HG02642 (cell line): ENCODE results near the gene SNX21.
A peak's percentile ranks its signal among the peaks of the same experiment; 100 is the strongest.
"Not testable (repeated sequence)": the region's sequence is repeated elsewhere in the genome, so short reads cannot be mapped to it uniquely, and the experiment has no call there.

ENCODE experiments used
- ATAC-seq: cut with Tn5 transposase; IDR thresholded peaks from one replicate; pipeline ENCODE4 v1.9.1; 2021; ENCODE audit warnings: mild to moderate bottlenecking; ENCODE audit not compliant: unreplicated experiment, poor library complexity

Gene SNX21

DNA sequence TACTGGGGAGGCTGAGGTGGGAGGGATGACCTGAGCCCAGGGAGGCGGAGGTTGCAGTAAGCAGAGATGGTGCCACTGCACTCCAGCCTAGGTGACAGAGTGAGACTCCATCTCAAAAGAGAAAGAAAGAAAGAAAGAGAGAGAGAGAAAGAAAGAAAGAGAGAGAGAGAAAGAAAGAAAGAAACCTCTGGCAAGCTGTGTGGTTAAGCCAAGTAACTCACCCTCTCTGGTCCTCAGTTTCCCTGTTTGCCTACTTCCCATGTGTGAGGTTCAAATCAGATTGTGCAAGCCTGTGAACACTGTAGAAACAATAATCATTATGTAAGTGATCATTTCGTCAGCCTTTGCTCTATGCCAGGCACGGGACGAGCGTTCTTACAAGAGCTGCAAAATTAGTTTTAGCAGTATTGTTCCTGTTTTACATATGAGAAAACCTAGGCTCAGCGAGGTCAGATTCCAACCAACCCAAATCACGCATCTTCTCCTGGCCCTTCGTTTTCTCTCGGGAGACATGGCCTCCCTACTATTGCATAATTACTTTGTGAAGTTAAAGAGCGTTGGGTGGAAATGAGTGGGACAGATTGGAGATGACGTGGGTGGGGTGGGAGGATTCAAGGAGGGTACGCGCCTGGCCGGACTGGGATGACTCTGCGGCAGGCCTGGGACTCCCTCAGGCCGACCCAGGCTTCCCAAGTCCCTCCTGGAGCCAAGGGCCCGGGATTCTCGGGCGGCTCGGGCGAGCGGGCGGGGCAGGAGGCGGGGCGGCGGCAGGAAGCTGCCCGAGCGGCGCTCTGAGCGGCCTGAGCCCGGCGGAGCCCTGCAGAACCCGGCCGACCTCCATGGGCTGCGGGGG, at the start of gene SNX21:
TSS of gene SNX21 (plus strand) at position 770 of the 853 bp plus-strand sequence. CDS start 121 bp downstream, outside the sequence.
- ATAC-seq = no peak

GRCh38 chr20:45788351-45788750, 45.2 kb upstream of the SNX21 start:
- ATAC-seq = no peak

DNA sequence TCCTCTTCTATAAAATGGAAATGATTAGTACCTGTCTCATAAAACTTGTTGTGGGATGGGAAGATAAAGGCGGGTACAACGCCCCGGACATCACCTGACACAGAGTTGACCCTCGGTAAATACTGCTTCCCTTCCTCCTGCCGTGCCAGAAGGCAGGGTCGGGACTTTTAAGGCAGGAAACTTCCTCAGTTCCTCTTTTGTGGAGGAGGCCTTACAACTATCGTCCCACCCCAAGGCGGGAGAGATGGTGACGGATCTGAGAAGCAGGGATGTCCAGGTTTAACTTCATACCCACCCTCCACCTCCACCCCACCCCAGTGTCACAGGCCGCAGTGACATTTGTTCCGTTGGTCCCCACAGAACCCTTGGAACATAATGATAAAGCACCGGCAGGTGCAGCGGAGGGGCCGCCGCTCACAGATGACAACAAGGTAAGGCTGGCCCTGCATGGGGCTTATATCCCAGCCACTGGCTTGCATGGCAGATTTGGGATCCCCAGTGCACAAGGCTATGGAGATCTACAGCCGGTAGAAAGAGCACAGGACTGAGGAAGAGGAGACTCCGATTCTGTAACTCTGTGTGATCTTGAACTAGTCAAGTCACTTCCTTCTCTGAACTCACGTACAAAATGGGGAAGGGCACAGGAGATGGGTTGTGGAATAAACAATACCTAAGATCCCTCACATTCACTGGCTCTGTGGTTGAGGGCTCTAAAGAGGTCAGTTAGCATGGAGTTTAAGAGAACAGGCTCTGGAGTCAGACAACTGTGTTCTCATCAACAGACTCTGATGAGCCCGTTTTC, 41.1 kb upstream of the SNX21 start:
- peak; percentile 21 for ATAC-seq

- ATAC-seq = no peak
These were observed 37.1 kb upstream of the SNX21 start for GRCh38 chr20:45796337-45797065.

GRCh38 chr20:45797510-45797909, 36.1 kb upstream of the SNX21 start:
- ATAC-seq = not testable (repeated sequence)

DNA sequence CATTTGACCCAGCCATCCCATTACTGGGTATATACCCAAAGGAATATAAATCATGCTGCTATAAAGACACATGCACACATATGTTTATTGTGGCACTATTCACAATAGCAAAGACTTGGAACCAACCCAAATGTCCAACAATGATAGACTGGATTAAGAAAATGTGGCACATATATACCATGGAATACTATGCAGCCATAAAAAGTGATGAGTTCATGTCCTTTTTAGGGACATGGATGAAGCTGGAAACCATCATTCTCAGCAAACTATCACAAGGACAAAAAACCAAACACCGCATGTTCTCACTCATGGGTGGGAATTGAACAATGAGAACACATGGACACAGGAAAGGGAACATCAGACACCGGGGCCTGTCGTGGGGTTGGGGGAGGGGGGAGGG, 35.6 kb upstream of the SNX21 start:
- ATAC-seq = not testable (repeated sequence)

DNA sequence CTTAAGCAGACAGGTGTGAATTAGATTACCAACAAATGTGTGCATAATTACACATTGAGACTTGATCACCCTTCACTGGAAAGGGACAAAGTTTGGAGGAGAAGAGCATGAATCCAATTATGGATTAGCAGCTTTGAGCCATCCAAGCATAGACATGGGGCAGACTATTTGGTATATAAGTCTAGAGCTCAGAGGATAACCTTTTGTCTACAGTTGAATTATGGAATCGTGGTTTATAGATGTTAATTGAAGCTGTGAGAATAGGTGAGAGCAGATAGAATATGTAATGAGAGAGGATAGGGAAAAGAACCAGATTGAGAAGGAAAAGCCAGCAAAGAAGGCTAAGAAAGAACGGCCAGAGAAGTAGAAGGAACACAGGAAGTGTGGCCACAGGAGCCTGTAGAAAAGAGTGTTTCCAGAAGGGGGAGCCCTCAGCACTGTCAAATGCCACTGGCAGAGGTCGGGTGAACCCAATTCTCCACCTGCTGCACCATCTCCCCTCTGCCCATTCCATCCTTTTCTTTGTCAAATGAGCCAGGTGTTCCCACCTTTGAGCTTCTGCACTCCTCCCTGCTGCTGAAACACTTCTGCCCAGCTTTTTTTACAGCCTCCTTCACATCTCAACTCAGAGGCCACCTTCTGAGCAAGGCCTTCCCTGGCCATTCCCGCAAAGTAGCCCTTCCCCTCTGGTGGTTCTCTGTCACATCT, 34.5 kb upstream of the SNX21 start:
- no peak for ATAC-seq

DNA sequence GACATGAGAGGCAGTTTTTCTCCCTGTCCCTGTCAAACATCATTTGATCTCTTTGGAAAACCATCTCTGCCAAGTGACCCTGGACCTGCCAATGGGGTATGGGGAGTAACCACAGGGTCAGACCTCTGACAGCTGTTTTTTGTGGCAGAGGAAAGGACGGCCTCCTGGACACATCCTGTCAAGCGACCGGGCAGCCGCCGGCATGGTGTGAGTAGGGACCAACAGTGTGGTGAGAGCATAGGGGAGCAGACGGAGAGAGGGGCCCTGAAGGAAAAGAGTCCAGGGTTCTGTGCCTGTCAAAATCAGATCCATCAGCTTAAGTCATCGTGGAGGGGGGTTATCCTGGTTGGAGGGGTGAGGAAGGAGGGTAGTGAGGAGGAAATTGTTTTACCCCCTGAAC, 31.7 kb upstream of the SNX21 start:
- no peak for ATAC-seq

- no peak for ATAC-seq
These were observed 23.2 kb upstream of the SNX21 start for GRCh38 chr20:45810191-45810970.

DNA sequence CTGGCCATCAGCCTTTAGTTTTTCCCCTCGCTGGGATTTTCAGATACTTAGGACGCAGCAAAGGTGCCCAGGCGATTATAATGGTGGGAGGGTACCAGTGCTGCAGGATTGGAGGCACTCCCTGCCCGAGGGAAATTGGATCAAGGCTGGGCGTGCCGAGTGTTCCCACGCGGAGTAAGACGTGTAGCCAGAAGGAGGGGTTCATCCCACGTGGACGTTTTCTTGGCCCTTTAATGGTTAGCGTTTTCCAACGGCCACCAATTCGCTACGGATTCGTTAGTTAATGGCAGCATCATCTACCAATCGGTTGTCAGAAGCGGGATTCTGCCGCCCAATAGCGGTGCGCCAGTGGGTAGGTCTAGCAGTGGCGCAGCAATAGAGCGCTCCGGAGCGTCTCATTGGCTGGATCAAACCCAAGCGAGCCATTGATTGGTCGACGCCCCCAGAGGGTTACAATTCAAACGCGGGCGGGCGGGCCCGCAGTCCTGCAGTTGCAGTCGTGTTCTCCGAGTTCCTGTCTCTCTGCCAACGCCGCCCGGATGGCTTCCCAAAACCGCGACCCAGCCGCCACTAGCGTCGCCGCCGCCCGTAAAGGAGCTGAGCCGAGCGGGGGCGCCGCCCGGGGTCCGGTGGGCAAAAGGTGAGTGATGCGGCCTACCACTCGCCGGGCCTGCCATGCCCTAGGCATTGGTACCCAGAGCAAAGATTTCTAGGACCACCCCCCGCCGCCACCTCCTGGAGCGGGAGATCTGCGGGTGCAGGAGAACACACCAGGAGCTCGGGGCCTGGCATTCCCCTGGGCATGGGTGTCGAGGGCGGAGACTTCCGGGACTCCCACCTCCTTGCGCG, 21.2 kb upstream of the SNX21 start, which contains the start of gene UBE2C:
TSS of gene UBE2C (plus strand) at position 488 of the 849 bp plus-strand sequence. CDS start at position 540, 52 bp downstream.
- peak; percentile 97 for ATAC-seq

GRCh38 chr20:45813006-45813340, 20.6 kb upstream of the SNX21 start:
- ATAC-seq = no peak

GRCh38 chr20:45813489-45813888, 20.1 kb upstream of the SNX21 start:
- no peak for ATAC-seq

GRCh38 chr20:45814314-45814713, 19.3 kb upstream of the SNX21 start:
- ATAC-seq = no peak

GRCh38 chr20:45816951-45817350, 16.6 kb upstream of the SNX21 start:
- no peak for ATAC-seq

DNA sequence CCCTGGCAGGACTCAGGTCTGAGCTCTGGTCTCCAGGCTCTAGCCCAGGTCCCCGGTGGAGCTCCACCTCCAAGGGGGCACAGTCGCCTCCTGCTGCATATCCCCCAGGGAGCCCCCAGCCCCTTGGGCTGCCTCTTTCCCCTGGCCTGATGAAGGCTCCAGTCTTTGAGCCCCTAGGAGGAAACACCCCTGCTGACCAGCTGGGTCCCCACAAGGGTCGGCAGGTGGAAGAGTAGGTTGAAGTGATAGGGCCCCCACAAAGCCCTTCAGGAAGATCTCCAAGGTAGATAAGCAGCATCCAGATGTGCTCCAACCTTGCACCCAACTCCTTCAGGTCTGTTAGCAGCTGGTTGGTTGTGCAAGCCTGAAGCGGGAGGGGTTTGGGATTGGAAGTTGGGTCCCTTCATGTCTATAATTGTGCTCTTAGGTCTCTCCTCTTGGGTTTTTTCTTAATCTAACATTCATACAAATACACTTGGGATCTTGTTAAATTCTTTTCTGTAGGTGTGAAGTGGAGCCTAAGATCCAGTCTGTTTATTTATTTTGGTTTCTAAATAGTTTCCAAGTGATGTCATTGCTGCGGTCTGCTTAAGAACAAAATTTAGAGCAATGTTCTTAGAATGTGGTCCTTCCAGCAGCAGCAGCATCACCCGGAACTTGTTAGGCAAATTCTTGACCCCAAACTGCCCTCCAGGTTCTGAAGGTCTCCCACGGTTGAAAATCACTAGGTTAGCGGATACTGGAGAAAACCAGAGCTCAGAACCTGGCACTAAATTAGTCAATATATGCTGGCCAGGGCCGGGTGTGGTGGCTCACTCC, 16.0 kb upstream of the SNX21 start:
- ATAC-seq = no peak

GRCh38 chr20:45818239-45818638, 15.4 kb upstream of the SNX21 start:
- ATAC-seq = no peak

- ATAC-seq = no peak
These were observed 14.1 kb upstream of the SNX21 start for GRCh38 chr20:45819466-45819865.

GRCh38 chr20:45821947-45822346, 11.7 kb upstream of the SNX21 start:
- no peak for ATAC-seq
